HCT116 (cell line): ENCODE data around the gene CD109.

ENCODE experiments used
- EZH2 ChIP-seq: fragments of 200-600 bp; sonication (generic); IDR thresholded peaks from 2 replicates; pipeline ENCODE4 v1.6.1; 2017; ENCODE audit warnings: antibody characterized with exemption, mixed run types
- JUND ChIP-seq: IDR thresholded peaks from 2 replicates; pipeline ENCODE4 v1.6.1; 2012
- POLR2AphosphoS5 ChIP-seq: IDR thresholded peaks from 2 replicates; pipeline ENCODE4 v1.6.1; 2011; ENCODE audit warnings: mild to moderate bottlenecking, low read depth, low read length, moderate library complexity
- YY1 ChIP-seq: IDR thresholded peaks from 2 replicates; pipeline ENCODE4 v1.6.1; 2011; ENCODE audit warnings: low read length, low read depth, moderate library complexity, mild to moderate bottlenecking; ENCODE audit not compliant: insufficient replicate concordance; ENCODE audit errors: extremely low read depth
- TF ChIP-seq, protein P1 (sequence below), 3 experiments: fragments of 200-600 bp in 1 of 3; sonication (generic) in 1 of 3; IDR thresholded peaks in 2 of 3; conservative IDR thresholded peaks in 1 of 3; 2 replicates each; pipeline ENCODE4 v1.5.1; 2012 to 2017; ENCODE audit warnings: low read depth in 2 of 3, low read length in 2 of 3, antibody characterized with exemption in 1 of 3, borderline replicate concordance in 1 of 3, control low read depth in 1 of 3, mild to moderate bottlenecking in 1 of 3, mixed read lengths in 1 of 3, mixed run types in 1 of 3, moderate library complexity in 1 of 3; ENCODE audit not compliant: insufficient read depth in 1 of 3

DNA sequence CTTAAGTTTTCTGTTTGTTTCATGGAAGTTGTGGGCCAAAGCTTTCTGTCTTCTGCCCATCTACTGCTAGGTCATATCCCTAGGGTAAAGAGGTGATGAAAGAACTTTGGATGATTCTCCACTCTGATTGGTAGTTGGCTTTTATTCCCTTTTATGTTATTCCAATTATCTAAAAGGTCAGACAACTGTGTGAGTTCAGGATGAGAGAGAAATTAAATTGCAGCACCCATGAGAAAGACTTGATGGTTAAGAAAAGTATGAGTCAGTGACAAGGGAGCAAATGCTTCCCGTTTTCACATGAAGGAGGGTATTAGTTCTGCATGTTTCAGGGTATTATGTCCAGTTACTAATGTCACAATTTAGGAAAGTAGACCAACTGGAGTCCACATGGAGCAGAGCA is 136.3 kb downstream of the CD109 start:
- TF ChIP-seq YY1, result no peak
- TF ChIP-seq, protein P1, sequence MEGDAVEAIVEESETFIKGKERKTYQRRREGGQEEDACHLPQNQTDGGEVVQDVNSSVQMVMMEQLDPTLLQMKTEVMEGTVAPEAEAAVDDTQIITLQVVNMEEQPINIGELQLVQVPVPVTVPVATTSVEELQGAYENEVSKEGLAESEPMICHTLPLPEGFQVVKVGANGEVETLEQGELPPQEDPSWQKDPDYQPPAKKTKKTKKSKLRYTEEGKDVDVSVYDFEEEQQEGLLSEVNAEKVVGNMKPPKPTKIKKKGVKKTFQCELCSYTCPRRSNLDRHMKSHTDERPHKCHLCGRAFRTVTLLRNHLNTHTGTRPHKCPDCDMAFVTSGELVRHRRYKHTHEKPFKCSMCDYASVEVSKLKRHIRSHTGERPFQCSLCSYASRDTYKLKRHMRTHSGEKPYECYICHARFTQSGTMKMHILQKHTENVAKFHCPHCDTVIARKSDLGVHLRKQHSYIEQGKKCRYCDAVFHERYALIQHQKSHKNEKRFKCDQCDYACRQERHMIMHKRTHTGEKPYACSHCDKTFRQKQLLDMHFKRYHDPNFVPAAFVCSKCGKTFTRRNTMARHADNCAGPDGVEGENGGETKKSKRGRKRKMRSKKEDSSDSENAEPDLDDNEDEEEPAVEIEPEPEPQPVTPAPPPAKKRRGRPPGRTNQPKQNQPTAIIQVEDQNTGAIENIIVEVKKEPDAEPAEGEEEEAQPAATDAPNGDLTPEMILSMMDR (IDR thresholded peaks at IDR 0.05 in 2 of 3, conservative IDR thresholded peaks at IDR 0.05 in 1 of 3; ENCODE audit: borderline replicate concordance in 1 of 3, insufficient read depth in 1 of 3, low read depth in 2 of 3, low read length in 2 of 3), result no peak
- TF ChIP-seq POLR2AphosphoS5, result no peak
- TF ChIP-seq JUND, result no peak
- TF ChIP-seq EZH2, result no peak
